ENCODE data around the gene RAPGEF5. TPM values are rescaled to one million over a fixed set of nuclear protein-coding genes. Genes with fewer than 3 reads are reported as not detected.

RAPGEF5 gene
- total and polyA plus RNA-seq, 2 donors = 6.1 to 30.5 TPM

DNA sequence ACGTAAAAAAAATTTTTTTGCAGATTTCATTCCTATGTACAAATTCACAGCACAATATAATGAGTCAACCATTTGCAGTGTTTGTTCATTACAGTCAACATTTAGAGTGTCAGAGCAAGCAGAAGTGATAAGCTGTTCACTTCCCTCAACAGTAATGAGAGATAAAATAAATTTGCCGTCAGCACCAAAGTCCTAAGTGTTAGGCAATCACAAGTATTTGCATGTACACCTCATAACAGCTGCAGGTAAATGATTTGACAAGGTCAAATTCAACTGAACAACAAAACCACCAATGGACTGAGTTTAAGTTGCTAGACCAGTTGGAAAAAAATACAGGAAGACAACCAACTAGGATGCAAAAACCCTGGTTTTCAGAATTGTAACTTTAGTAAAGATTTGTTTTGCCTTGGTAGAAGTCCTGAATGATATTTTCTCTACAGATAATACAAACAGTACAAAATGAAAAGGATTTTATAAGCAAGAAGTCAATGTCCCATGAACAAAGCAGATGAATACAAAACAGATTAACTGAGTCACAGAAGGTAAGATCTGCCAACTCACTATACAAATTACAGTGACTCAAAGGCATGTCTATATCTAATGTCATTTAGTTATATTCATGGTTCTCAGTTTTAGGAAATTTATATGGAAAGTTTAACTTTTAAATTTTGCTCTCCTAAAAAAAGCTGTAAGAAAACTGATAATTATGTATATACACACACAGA is 10.4 kb downstream of the RAPGEF5 start:
- H3K27ac ChIP-seq (ENCODE audit: low read depth in 1 of 2, low read length in 1 of 2) = no peak overlapping the region
- no peak overlapping the region for H3K4me3 ChIP-seq (ENCODE audit: low read length in 2 of 2)
- H3K27me3 ChIP-seq (ENCODE audit: control insufficient read depth in 2 of 2, insufficient read depth in 1 of 2, low read length in 1 of 2) = no peaks in the 10 kb centered on the region
- no peak for DNase-seq (ENCODE audit: low read depth in 6 of 9, low spot score in 9 of 9)
- peaks cover 5 to 9% of the 10 kb centered on the region in 2 donors for H3K4me1 ChIP-seq (ENCODE audit: control insufficient read depth in 2 of 2, insufficient read depth in 2 of 2, low read length in 2 of 2)
- peaks cover 0 to 3% of the 10 kb centered on the region in 2 donors for H3K36me3 ChIP-seq (ENCODE audit: control insufficient read depth in 2 of 2, insufficient read depth in 2 of 2, low read length in 1 of 2)
- 90% methylated on average over 2 of the region's 2 CpGs for WGBS
- peaks cover 2 to 6% of the 10 kb centered on the region in 2 donors for H3K9me3 ChIP-seq (ENCODE audit: control insufficient read depth in 2 of 2, insufficient read depth in 1 of 2, low read length in 1 of 2)

DNA sequence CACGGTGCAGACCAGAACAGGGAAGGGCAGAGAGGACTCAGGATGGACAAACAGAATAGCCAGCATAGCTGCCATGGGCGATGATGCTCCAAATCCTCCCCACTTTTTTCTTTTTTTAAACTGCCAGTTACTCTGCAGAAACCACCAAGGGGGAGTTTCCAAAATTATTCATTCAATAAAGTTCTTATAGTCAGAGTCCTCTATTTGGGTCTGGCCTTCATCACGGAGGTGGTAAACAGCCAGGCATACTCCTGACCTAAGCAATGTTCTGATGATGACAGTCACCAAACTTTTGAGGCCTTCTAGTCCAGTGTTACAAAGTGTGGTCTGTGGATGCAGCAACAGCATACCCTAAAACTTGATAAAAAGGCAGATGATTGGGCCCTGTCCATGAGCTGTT is 12.3 kb downstream of the RAPGEF5 start:
- Histone ChIP-seq H3K27ac (ENCODE audit: low read depth in 1 of 2, low read length in 1 of 2) (peak overlapping the region in 1 of 2 donors; percentile 5), H3K4me1 (ENCODE audit: control insufficient read depth in 2 of 2, insufficient read depth in 2 of 2, low read length in 2 of 2) (peaks cover 5 to 19% of the 10 kb centered on the region in 2 donors), H3K4me3 (ENCODE audit: low read length in 2 of 2) (no peak overlapping the region), H3K27me3 (ENCODE audit: control insufficient read depth in 2 of 2, insufficient read depth in 1 of 2, low read length in 1 of 2) (no peaks in the 10 kb centered on the region), H3K9me3 (ENCODE audit: control insufficient read depth in 2 of 2, insufficient read depth in 1 of 2, low read length in 1 of 2) (peaks cover 2 to 14% of the 10 kb centered on the region in 2 donors), H3K36me3 (ENCODE audit: control insufficient read depth in 2 of 2, insufficient read depth in 2 of 2, low read length in 1 of 2) (peaks cover 3 to 6% of the 10 kb centered on the region in 2 donors)
- no peak for DNase-seq (ENCODE audit: low read depth in 6 of 9, low spot score in 9 of 9)
- WGBS = 98% methylated on average over 3 of the region's 3 CpGs

DNA sequence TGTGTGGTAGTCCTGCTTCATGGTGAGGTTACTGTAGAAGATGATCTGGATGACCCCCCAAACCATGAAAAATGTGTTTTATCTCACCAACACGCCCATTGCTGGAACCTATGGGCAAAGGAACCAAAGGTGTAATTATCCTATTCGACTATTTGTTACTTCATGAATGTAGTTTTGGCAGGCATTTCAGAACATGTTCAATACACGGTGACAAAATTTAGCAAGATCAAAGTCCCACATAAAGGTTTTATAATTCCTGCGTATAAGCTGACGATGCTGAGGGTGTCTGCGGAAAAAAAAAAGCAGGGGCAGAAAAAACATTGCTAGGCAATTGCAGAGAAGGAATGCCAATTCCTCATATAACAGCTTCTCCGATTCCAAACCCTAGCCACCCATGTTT is 13.3 kb downstream of the RAPGEF5 start:
- Histone ChIP-seq H3K9me3 (ENCODE audit: control insufficient read depth in 2 of 2, insufficient read depth in 1 of 2, low read length in 1 of 2) (peaks cover 2 to 14% of the 10 kb centered on the region in 2 donors), H3K4me3 (ENCODE audit: low read length in 2 of 2) (no peak overlapping the region), H3K4me1 (ENCODE audit: control insufficient read depth in 2 of 2, insufficient read depth in 2 of 2, low read length in 2 of 2) (peaks cover 5 to 27% of the 10 kb centered on the region in 2 donors), H3K36me3 (ENCODE audit: control insufficient read depth in 2 of 2, insufficient read depth in 2 of 2, low read length in 1 of 2) (peaks cover 3 to 6% of the 10 kb centered on the region in 2 donors), H3K27me3 (ENCODE audit: control insufficient read depth in 2 of 2, insufficient read depth in 1 of 2, low read length in 1 of 2) (no peaks in the 10 kb centered on the region), H3K27ac (ENCODE audit: low read depth in 1 of 2, low read length in 1 of 2) (no peak overlapping the region)
- WGBS = 98% methylated on average over 7 of the region's 7 CpGs
- no peak for DNase-seq (ENCODE audit: low read depth in 6 of 9, low spot score in 9 of 9)

DNA sequence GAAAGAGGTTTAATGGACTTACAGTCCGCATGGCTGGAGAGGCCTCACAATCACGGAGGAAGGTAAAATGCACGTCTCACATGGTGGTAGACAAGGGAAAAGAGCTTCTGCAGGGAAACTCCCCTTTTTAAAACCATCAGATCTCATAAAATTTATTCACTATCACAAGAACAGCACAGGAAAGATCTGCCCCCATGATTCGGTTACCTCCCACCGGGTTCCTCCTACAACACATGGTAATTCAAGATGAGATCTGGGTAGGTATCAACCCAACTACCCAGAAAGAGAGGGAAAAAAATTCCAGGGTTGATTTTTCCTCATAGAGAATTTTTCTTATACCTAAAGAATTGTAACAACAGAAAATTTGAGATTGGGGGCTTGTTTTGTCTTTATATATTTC is 13.9 kb downstream of the RAPGEF5 start:
- H3K9me3 ChIP-seq (ENCODE audit: control insufficient read depth in 2 of 2, insufficient read depth in 1 of 2, low read length in 1 of 2) = peaks cover 2 to 14% of the 10 kb centered on the region in 2 donors
- H3K4me1 ChIP-seq (ENCODE audit: control insufficient read depth in 2 of 2, insufficient read depth in 2 of 2, low read length in 2 of 2) = peaks cover 5 to 27% of the 10 kb centered on the region in 2 donors
- H3K36me3 ChIP-seq (ENCODE audit: control insufficient read depth in 2 of 2, insufficient read depth in 2 of 2, low read length in 1 of 2) = peaks cover 3 to 6% of the 10 kb centered on the region in 2 donors
- no peak overlapping the region for H3K27ac ChIP-seq (ENCODE audit: low read depth in 1 of 2, low read length in 1 of 2)
- DNase-seq (ENCODE audit: low read depth in 6 of 9, low spot score in 9 of 9) = no peak
- H3K4me3 ChIP-seq (ENCODE audit: low read length in 2 of 2) = no peak overlapping the region
- over 99% methylated on average over 5 of the region's 5 CpGs for WGBS
- no peaks in the 10 kb centered on the region for H3K27me3 ChIP-seq (ENCODE audit: control insufficient read depth in 2 of 2, insufficient read depth in 1 of 2, low read length in 1 of 2)

DNA sequence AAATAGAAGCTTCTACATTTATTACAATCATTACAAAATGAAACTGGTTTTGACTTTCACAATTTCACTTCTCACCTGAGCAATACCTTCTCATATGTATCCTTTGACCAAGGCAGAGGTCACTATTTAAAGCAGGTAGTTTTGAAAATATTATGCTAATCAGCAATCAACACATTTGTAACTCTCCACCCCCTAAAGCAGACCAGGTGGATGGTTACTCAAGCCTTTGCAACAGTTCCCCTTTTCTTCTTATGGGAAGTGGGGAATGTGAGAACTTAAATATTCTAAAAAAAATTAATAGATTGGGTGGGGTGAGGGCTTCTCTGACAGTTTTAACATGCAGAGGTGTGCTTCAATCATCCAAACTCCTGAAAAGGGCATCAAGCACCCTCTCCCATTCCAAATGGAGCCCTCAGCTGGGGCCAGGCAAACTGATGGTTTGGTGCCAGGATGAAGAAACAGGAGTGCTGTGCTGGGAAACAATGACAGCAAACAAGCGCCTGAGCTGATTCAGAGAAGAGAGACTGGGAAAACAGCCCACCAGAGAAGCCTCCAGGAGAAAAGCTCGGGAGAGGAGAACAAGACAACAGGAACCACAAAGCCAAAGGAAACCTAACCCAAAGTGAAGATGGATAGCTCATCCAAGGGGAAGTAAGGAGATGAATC is 17.1 kb downstream of the RAPGEF5 start:
- H3K27me3 ChIP-seq (ENCODE audit: control insufficient read depth in 2 of 2, insufficient read depth in 1 of 2, low read length in 1 of 2) = no peaks in the 10 kb centered on the region
- no peak for DNase-seq (ENCODE audit: low read depth in 6 of 9, low spot score in 9 of 9)
- no peak overlapping the region for H3K4me3 ChIP-seq (ENCODE audit: low read length in 2 of 2)
- peaks cover 2 to 14% of the 10 kb centered on the region in 2 donors for H3K9me3 ChIP-seq (ENCODE audit: control insufficient read depth in 2 of 2, insufficient read depth in 1 of 2, low read length in 1 of 2)
- peaks cover 1 to 22% of the 10 kb centered on the region in 2 donors for H3K4me1 ChIP-seq (ENCODE audit: control insufficient read depth in 2 of 2, insufficient read depth in 2 of 2, low read length in 2 of 2)
- peaks cover 2 to 13% of the 10 kb centered on the region in 2 donors for H3K36me3 ChIP-seq (ENCODE audit: control insufficient read depth in 2 of 2, insufficient read depth in 2 of 2, low read length in 1 of 2)
- WGBS = 84% methylated on average over 2 of the region's 2 CpGs
- peak overlapping the region in 1 of 2 donors; percentile 21 for H3K27ac ChIP-seq (ENCODE audit: low read depth in 1 of 2, low read length in 1 of 2)

DNA sequence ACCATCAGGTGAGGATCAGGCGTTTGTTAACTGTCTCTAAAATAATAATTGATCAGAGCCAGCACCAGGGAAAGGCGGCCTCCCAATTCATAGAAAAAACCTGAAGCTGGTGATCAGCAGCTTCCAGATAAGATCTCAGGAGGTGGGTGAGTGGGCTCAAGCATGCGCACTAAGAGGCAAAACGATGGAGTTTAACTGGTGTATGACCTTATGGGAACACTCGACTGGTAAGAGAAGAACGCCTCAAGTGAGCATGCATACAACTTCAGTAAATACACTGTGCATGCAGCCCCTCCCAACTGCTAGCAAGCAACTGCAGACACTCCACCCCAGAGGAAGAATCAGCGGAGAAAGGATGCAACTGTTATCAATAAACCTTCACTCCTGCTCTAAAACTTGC is 18.1 kb downstream of the RAPGEF5 start:
- Histone ChIP-seq H3K27ac (ENCODE audit: low read depth in 1 of 2, low read length in 1 of 2) (no peak overlapping the region), H3K27me3 (ENCODE audit: control insufficient read depth in 2 of 2, insufficient read depth in 1 of 2, low read length in 1 of 2) (no peaks in the 10 kb centered on the region), H3K4me3 (ENCODE audit: low read length in 2 of 2) (no peak overlapping the region), H3K4me1 (ENCODE audit: control insufficient read depth in 2 of 2, insufficient read depth in 2 of 2, low read length in 2 of 2) (peaks cover 4 to 28% of the 10 kb centered on the region in 2 donors), H3K9me3 (ENCODE audit: control insufficient read depth in 2 of 2, insufficient read depth in 1 of 2, low read length in 1 of 2) (peaks cover 2 to 14% of the 10 kb centered on the region in 2 donors), H3K36me3 (ENCODE audit: control insufficient read depth in 2 of 2, insufficient read depth in 2 of 2, low read length in 1 of 2) (peaks cover 0 to 13% of the 10 kb centered on the region in 2 donors)
- DNase-seq (ENCODE audit: low read depth in 6 of 9, low spot score in 9 of 9) = no peak
- 92% methylated on average over 7 of the region's 7 CpGs for WGBS

DNA sequence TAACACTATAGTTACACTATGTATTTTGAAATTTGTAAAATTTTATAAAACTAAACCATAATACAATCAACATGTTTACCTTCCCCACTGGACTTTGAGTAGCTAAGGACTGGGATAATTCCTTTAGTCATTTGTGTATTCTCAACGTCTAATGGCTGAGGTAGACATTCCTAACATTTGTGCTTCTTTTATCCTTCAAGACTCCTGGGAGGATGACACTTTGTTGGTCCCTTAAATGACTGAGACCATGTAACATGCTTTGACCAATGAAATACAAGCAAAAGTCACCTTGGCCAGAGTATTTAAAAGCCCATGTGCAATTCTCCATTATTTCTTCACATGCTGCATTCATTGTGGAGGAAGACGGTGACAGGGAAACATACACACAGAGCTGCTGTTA is 18.5 kb downstream of the RAPGEF5 start:
- 74% methylated on average over 2 of the region's 2 CpGs for WGBS
- H3K4me1 ChIP-seq (ENCODE audit: control insufficient read depth in 2 of 2, insufficient read depth in 2 of 2, low read length in 2 of 2) = peaks cover 4 to 33% of the 10 kb centered on the region in 2 donors
- DNase-seq (ENCODE audit: low read depth in 6 of 9, low spot score in 9 of 9) = no peak
- H3K27me3 ChIP-seq (ENCODE audit: control insufficient read depth in 2 of 2, insufficient read depth in 1 of 2, low read length in 1 of 2) = no peaks in the 10 kb centered on the region
- H3K36me3 ChIP-seq (ENCODE audit: control insufficient read depth in 2 of 2, insufficient read depth in 2 of 2, low read length in 1 of 2) = peaks cover 0 to 13% of the 10 kb centered on the region in 2 donors
- peaks cover 2 to 14% of the 10 kb centered on the region in 2 donors for H3K9me3 ChIP-seq (ENCODE audit: control insufficient read depth in 2 of 2, insufficient read depth in 1 of 2, low read length in 1 of 2)
- H3K27ac ChIP-seq (ENCODE audit: low read depth in 1 of 2, low read length in 1 of 2) = no peak overlapping the region
- no peak overlapping the region for H3K4me3 ChIP-seq (ENCODE audit: low read length in 2 of 2)

DNA sequence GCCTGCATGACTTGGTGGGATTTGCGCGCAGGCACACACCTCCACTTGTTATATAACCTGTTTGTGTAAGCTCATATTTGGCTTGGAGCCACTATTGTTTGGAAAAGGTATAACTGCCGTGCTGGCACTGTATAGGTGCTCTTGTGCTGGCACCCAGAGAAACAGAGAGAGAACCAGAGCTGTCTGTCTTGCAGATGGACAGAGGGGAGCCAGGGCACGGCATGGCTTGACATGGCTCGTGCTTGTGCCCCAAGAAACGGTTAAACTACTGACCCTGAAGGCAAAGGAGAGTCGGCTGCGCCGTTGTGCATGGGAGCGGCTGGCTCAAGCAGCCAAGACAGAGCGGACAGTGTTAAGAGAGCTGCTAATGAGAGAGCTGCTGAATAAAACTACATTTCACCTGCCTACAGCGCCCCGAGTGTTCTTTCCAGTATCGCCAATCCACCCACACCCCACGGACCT is 23.2 kb downstream of the RAPGEF5 start:
- Histone ChIP-seq H3K36me3 (ENCODE audit: control insufficient read depth in 2 of 2, insufficient read depth in 2 of 2, low read length in 1 of 2) (peaks cover 0 to 6% of the 10 kb centered on the region in 2 donors), H3K4me1 (ENCODE audit: control insufficient read depth in 2 of 2, insufficient read depth in 2 of 2, low read length in 2 of 2) (peaks cover 15 to 30% of the 10 kb centered on the region in 2 donors), H3K27me3 (ENCODE audit: control insufficient read depth in 2 of 2, insufficient read depth in 1 of 2, low read length in 1 of 2) (no peaks in the 10 kb centered on the region), H3K4me3 (ENCODE audit: low read length in 2 of 2) (no peak overlapping the region), H3K9me3 (ENCODE audit: control insufficient read depth in 2 of 2, insufficient read depth in 1 of 2, low read length in 1 of 2) (no peaks in the 10 kb centered on the region), H3K27ac (ENCODE audit: low read depth in 1 of 2, low read length in 1 of 2) (no peak overlapping the region)
- DNase-seq (ENCODE audit: low read depth in 6 of 9, low spot score in 9 of 9) = no peak
- 93% methylated on average over 15 of the region's 15 CpGs for WGBS

DNA sequence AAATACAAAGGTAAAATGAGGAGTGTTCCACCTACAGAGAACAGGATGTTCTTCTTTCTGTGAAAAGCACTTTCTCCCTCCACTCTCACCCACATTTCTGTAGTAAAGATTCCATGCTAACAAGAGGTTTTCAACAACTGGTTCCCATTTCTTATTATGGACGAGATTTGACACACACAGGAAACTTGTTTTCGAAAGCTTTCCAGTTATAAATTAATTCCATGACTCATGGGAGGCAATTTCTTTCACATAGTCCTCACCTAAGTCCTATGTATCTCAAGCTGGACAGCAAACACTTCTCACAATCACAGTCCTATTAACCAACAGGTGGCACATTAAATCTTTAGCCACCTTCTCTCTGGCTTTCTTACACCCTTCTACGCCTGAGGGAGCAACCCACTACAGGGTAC is 24.5 kb downstream of the RAPGEF5 start:
- no peak overlapping the region for H3K4me3 ChIP-seq (ENCODE audit: low read length in 2 of 2)
- H3K27ac ChIP-seq (ENCODE audit: low read depth in 1 of 2, low read length in 1 of 2) = peak overlapping the region in 1 of 2 donors; percentile 15
- no peaks in the 10 kb centered on the region for H3K9me3 ChIP-seq (ENCODE audit: control insufficient read depth in 2 of 2, insufficient read depth in 1 of 2, low read length in 1 of 2)
- H3K4me1 ChIP-seq (ENCODE audit: control insufficient read depth in 2 of 2, insufficient read depth in 2 of 2, low read length in 2 of 2) = peaks cover 15 to 31% of the 10 kb centered on the region in 2 donors
- no peaks in the 10 kb centered on the region for H3K27me3 ChIP-seq (ENCODE audit: control insufficient read depth in 2 of 2, insufficient read depth in 1 of 2, low read length in 1 of 2)
- H3K36me3 ChIP-seq (ENCODE audit: control insufficient read depth in 2 of 2, insufficient read depth in 2 of 2, low read length in 1 of 2) = peaks cover 0 to 6% of the 10 kb centered on the region in 2 donors
- 79% methylated on average over 3 of the region's 3 CpGs for WGBS
- DNase-seq (ENCODE audit: low read depth in 6 of 9, low spot score in 9 of 9) = no peak
